A673 (cell line): ENCODE data around the gene ESR1. TPM values are rescaled to one million over a fixed set of nuclear protein-coding genes. Genes with fewer than 3 reads are reported as not detected.

ENCODE experiments used
- BruUV-seq: library from RNA; stranded (reverse); fragments of 400-500 nt; replicated peaks from 2 replicates; lab custom pipeline; 2021; lab: Mats Ljungman, UMichigan
- CTCF ChIA-PET: fragments of 300-600 bp; sonication (Branson Sonifier 250); formaldehyde crosslinking; loops from one replicate; lab custom pipeline; 2022; ENCODE audit warnings: antibody characterized with exemption; lab: Charles Lee
- POLR2A ChIA-PET: fragments of 300-600 bp; sonication (Branson Sonifier 250); formaldehyde crosslinking; loops from one replicate; lab custom pipeline; 2022; ENCODE audit warnings: antibody characterized with exemption; ENCODE audit not compliant: low non-redundant PET; lab: Charles Lee
- DNase-seq: peaks from one replicate; pipeline ENCODE4 v3.0.0-alpha.2; 2015; ENCODE audit warnings: low spot score
- H3K27ac ChIP-seq: fragments of 200-600 bp; sonication (generic); 2 replicates; pipeline ENCODE4 v1.5.1; 2016; ENCODE audit warnings: mixed run types, low read depth, mild to moderate bottlenecking, mixed read lengths, antibody characterized with exemption, low read length; ENCODE audit not compliant: poor library complexity, severe bottlenecking
- H3K27me3 ChIP-seq: fragments of 200-600 bp; sonication (generic); replicated peaks from 2 replicates; pipeline ENCODE4 v1.6.1; 2017; ENCODE audit warnings: mixed run types, low read depth, mild to moderate bottlenecking, mixed read lengths, antibody characterized with exemption, low read length; ENCODE audit not compliant: insufficient read depth, poor library complexity
- H3K36me3 ChIP-seq: fragments of 200-600 bp; sonication (generic); 2 replicates; pipeline ENCODE4 v1.6.1; 2016; ENCODE audit warnings: mixed run types, mild to moderate bottlenecking, mixed read lengths, antibody characterized with exemption, low read length; ENCODE audit not compliant: insufficient read depth, poor library complexity, severe bottlenecking
- H3K4me1 ChIP-seq: fragments of 200-600 bp; sonication (generic); 2 replicates; pipeline ENCODE4 v1.6.1; 2017; ENCODE audit warnings: mixed run types, mild to moderate bottlenecking, mixed read lengths, antibody characterized with exemption, low read length; ENCODE audit not compliant: insufficient read depth, poor library complexity, severe bottlenecking
- H3K4me3 ChIP-seq: fragments of 200-600 bp; sonication (generic); 2 replicates; pipeline ENCODE4 v1.5.1; 2016; ENCODE audit warnings: low read depth, mixed run types, mild to moderate bottlenecking, mixed read lengths, low read length; ENCODE audit not compliant: poor library complexity, severe bottlenecking
- H3K9me3 ChIP-seq: fragments of 200-600 bp; sonication (generic); 2 replicates; pipeline ENCODE4 v1.6.1; 2016; ENCODE audit warnings: mixed run types, low read depth, mild to moderate bottlenecking, mixed read lengths, antibody characterized with exemption, low read length; ENCODE audit not compliant: poor library complexity, severe bottlenecking
- EZH2 ChIP-seq: fragments of 200-600 bp; sonication (generic); IDR thresholded peaks from 2 replicates; pipeline ENCODE4 v1.6.1; 2017; ENCODE audit warnings: borderline replicate concordance, low read depth, mild to moderate bottlenecking, mixed read lengths, antibody characterized with exemption, low read length; ENCODE audit not compliant: poor library complexity, severe bottlenecking
- intact Hi-C: fragments of 100-400 bp; cut with micrococcal nuclease; formaldehyde crosslinking; loops from one replicate; pipeline ENCODE4 v1.10.0; 2022; ENCODE audit not compliant: unreplicated experiment
- total RNA-seq: library from RNA; stranded (reverse); gene quantifications from 2 replicates; pipeline ENCODE4 v1.2.3, GENCODE V29; 2021
- TF ChIP-seq, protein P1 (sequence below): fragments of 300-800, 200-600 bp; sonication (generic); conservative IDR thresholded peaks from 2 replicates; pipeline ENCODE4 v1.5.1; 2017; ENCODE audit warnings: low read depth, mild to moderate bottlenecking, antibody characterized with exemption, low read length, moderate library complexity, mixed read lengths

ESR1 gene
- total RNA-seq, 1 experiment from 2014 or later = not detected

DNA sequence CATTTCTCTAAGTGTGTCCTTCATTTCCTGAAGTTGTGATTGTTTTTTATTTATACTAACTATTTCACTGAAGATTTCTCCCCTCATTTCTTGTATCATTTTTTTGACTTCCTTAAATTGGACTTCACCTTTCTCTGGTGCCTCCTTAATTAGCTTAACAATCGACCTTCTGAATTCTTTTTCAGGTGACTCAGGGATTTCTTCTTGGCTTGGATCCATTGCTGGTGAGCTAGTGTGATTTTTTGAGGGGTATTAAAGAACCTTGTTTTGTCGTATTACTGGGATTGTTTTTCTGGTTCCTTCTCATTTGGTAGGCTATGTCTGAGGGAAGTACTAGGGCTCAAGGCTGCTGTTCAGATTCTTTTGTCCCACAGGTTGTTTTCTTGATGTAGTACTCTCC, 92.8 kb downstream of the ESR1 start:
- intact Hi-C loops = no loop called here
- ChIA-PET CTCF (no interaction called here), POLR2A (no interaction called here)
- no peak overlapping the region for H3K4me3 ChIP-seq
- no peaks in the 10 kb centered on the region for H3K36me3 ChIP-seq
- BruUV-seq = no TSS peak
- no peaks in the 10 kb centered on the region for H3K27me3 ChIP-seq
- no peak for TF ChIP-seq EZH2
- TF ChIP-seq, protein P1, sequence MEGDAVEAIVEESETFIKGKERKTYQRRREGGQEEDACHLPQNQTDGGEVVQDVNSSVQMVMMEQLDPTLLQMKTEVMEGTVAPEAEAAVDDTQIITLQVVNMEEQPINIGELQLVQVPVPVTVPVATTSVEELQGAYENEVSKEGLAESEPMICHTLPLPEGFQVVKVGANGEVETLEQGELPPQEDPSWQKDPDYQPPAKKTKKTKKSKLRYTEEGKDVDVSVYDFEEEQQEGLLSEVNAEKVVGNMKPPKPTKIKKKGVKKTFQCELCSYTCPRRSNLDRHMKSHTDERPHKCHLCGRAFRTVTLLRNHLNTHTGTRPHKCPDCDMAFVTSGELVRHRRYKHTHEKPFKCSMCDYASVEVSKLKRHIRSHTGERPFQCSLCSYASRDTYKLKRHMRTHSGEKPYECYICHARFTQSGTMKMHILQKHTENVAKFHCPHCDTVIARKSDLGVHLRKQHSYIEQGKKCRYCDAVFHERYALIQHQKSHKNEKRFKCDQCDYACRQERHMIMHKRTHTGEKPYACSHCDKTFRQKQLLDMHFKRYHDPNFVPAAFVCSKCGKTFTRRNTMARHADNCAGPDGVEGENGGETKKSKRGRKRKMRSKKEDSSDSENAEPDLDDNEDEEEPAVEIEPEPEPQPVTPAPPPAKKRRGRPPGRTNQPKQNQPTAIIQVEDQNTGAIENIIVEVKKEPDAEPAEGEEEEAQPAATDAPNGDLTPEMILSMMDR = no peak
- no peaks in the 10 kb centered on the region for H3K9me3 ChIP-seq
- no peak for DNase-seq
- no peaks in the 10 kb centered on the region for H3K4me1 ChIP-seq
- H3K27ac ChIP-seq = no peak overlapping the region

DNA sequence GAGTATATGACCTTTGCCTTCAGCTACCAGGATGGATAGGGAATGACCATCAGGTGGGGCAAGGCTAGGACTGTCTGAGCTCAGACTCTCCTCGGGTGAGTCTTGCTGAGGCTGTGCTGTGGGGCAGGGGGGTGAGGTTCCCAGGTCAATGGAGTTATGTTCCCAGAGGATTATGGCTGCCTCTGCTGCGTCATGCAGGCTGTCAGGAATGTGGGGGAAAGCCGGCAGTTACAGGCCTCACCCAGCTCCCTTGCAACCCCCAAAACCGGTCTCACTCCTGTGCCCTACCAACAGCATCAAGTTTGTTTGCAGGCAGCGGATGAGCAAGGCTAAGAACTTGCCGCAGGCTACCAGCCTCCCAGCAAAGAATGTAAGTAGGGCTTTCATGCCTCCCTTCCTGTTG, 93.5 kb downstream of the ESR1 start:
- no TSS peak for BruUV-seq
- intact Hi-C loops = no loop called here

DNA sequence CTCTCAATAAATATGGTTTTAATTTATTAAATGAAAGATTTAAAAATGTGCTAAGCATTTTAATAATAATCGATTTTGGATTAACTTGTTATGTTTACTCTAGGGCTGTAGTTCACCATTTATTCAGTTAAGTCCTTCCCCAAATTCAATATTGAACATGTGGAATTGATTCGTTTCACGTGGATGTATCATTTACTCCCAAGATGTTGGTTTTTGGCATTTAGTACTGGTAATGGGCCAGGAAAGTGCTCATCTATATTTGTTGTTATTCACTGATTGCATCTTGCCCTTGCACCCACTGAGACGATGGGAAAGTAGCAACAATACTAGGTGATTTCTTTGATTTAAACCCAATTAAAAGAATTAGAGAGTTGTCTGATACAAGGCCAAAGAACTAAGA, 97.1 kb downstream of the ESR1 start:
- H3K4me3 ChIP-seq = no peak overlapping the region
- no peak for DNase-seq
- H3K4me1 ChIP-seq = no peaks in the 10 kb centered on the region
- no peaks in the 10 kb centered on the region for H3K9me3 ChIP-seq
- H3K36me3 ChIP-seq = no peaks in the 10 kb centered on the region
- no peak overlapping the region for H3K27ac ChIP-seq
- ChIA-PET CTCF (no interaction called here), POLR2A (no interaction called here)
- H3K27me3 ChIP-seq = no peaks in the 10 kb centered on the region
- BruUV-seq = no TSS peak
- intact Hi-C loops = no loop called here
- no peak for TF ChIP-seq EZH2
- TF ChIP-seq, protein P1 = no peak

More for the DNA sequence above, 93.5 kb downstream of the ESR1 start:
- POLR2A ChIA-PET = no interaction called here
- Histone ChIP-seq H3K4me3 (no peak overlapping the region), H3K4me1 (no peaks in the 10 kb centered on the region), H3K9me3 (no peaks in the 10 kb centered on the region), H3K27me3 (no peaks in the 10 kb centered on the region), H3K36me3 (no peaks in the 10 kb centered on the region), H3K27ac (no peak overlapping the region)
- CTCF ChIA-PET = no interaction called here
- DNase-seq = no peak
- no peak for TF ChIP-seq EZH2
- TF ChIP-seq, protein P1 = no peak
